Measurements from ENCODE around the gene VWA3A. TPM values are rescaled to one million over a fixed set of nuclear protein-coding genes. Genes with fewer than 3 reads are reported as not detected.

Gene VWA3A
- total RNA-seq, 1 donor from 2014 or later = 0.25 TPM

GRCh38 chr16:22120440-22120839 lies 28.1 kb downstream of the VWA3A start:
- no peak for TF ChIP-seq CTCF (IDR thresholded peaks at IDR 0.05; ENCODE audit: borderline replicate concordance)
- DNase-seq = no peak
- no peaks in the 10 kb centered on the region for H3K27me3 ChIP-seq (ENCODE audit: low read depth)

GRCh38 chr16:22122239-22122638 lies 29.9 kb downstream of the VWA3A start:
- Histone ChIP-seq H3K4me3 (no peak overlapping the region), H3K27ac (replicated peaks) (no peak overlapping the region), H3K27me3 (ENCODE audit: low read depth) (no peaks in the 10 kb centered on the region), H3K4me1 (no peaks in the 10 kb centered on the region), H3K36me3 (no peaks in the 10 kb centered on the region), H3K9me3 (replicated peaks) (no peaks in the 10 kb centered on the region)
- no peak for TF ChIP-seq CTCF (IDR thresholded peaks at IDR 0.05; ENCODE audit: borderline replicate concordance)
- no peak for DNase-seq
- intact Hi-C loops (cut with micrococcal nuclease) = no loop called here

More at GRCh38 chr16:22120440-22120839, 28.1 kb downstream of the VWA3A start:
- Histone ChIP-seq H3K4me1 (no peaks in the 10 kb centered on the region), H3K36me3 (no peaks in the 10 kb centered on the region), H3K27ac (replicated peaks) (no peak overlapping the region), H3K4me3 (no peak overlapping the region), H3K9me3 (replicated peaks) (no peaks in the 10 kb centered on the region)
- intact Hi-C loops (cut with micrococcal nuclease) = no loop called here

GRCh38 chr16:22123146-22123545 lies 30.8 kb downstream of the VWA3A start:
- intact Hi-C loops (cut with micrococcal nuclease) = no loop called here

GRCh38 chr16:22123759-22124490 lies 31.6 kb downstream of the VWA3A start:
- Histone ChIP-seq H3K27ac (replicated peaks) (no peak overlapping the region), H3K27me3 (ENCODE audit: low read depth) (no peaks in the 10 kb centered on the region), H3K4me1 (no peaks in the 10 kb centered on the region), H3K4me3 (no peak overlapping the region), H3K36me3 (no peaks in the 10 kb centered on the region), H3K9me3 (replicated peaks) (no peaks in the 10 kb centered on the region)
- no peak for TF ChIP-seq CTCF (IDR thresholded peaks at IDR 0.05; ENCODE audit: borderline replicate concordance)
- no peak for DNase-seq
- intact Hi-C loops (cut with micrococcal nuclease) = no loop called here

More at GRCh38 chr16:22123146-22123545, 30.8 kb downstream of the VWA3A start:
- H3K9me3 ChIP-seq (replicated peaks) = no peaks in the 10 kb centered on the region
- no peak for TF ChIP-seq CTCF (IDR thresholded peaks at IDR 0.05; ENCODE audit: borderline replicate concordance)
- H3K4me1 ChIP-seq = no peaks in the 10 kb centered on the region
- H3K4me3 ChIP-seq = no peak overlapping the region
- no peaks in the 10 kb centered on the region for H3K27me3 ChIP-seq (ENCODE audit: low read depth)
- H3K36me3 ChIP-seq = no peaks in the 10 kb centered on the region
- DNase-seq = no peak
- H3K27ac ChIP-seq (replicated peaks) = no peak overlapping the region

- no peaks in the 10 kb centered on the region for H3K9me3 ChIP-seq (replicated peaks)
- no peaks in the 10 kb centered on the region for H3K36me3 ChIP-seq
- no peak overlapping the region for H3K4me3 ChIP-seq
- H3K4me1 ChIP-seq = no peaks in the 10 kb centered on the region
- H3K27me3 ChIP-seq (ENCODE audit: low read depth) = no peaks in the 10 kb centered on the region
- no peak for DNase-seq
- no peak overlapping the region for H3K27ac ChIP-seq (replicated peaks)
- no peak for TF ChIP-seq CTCF (IDR thresholded peaks at IDR 0.05; ENCODE audit: borderline replicate concordance)
- intact Hi-C loops (cut with micrococcal nuclease) = no loop called here
These were observed 32.4 kb downstream of the VWA3A start for GRCh38 chr16:22124583-22125284.
